H9 (cell line): ENCODE results near the gene CES1. TPM values are rescaled to one million over a fixed set of nuclear protein-coding genes. Genes with fewer than 3 reads are reported as not detected.

Experiments
- DNase-seq: peaks from one replicate; pipeline ENCODE4 v3.0.0-alpha.2; 2017
- H2AFZ ChIP-seq: one replicate; pipeline ENCODE4 v1.6.1; 2013; ENCODE audit warnings: mild to moderate bottlenecking, low read length, control low read depth, moderate library complexity
- H2AK5ac ChIP-seq: 2 replicates; pipeline ENCODE4 v1.6.1; 2013; ENCODE audit warnings: low read length, control low read depth, mixed read lengths; ENCODE audit not compliant: insufficient read length
- H2BK120ac ChIP-seq: one replicate; pipeline ENCODE4 v1.6.1; 2013; ENCODE audit warnings: low read depth, mild to moderate bottlenecking, low read length, control low read depth, inconsistent platforms; ENCODE audit not compliant: poor library complexity, severe bottlenecking
- H2BK12ac ChIP-seq: 2 replicates; pipeline ENCODE4 v1.6.1; 2013; ENCODE audit warnings: low read length, control low read depth, mixed read lengths, low read depth; ENCODE audit not compliant: insufficient read length
- H2BK15ac ChIP-seq: 2 replicates; pipeline ENCODE4 v1.6.1; 2013; ENCODE audit warnings: low read depth, low read length, control low read depth
- H2BK20ac ChIP-seq: one replicate; pipeline ENCODE4 v1.6.1; 2013; ENCODE audit warnings: low read depth, mild to moderate bottlenecking, low read length, control low read depth, inconsistent platforms; ENCODE audit not compliant: poor library complexity, severe bottlenecking
- H2BK5ac ChIP-seq: 2 replicates; pipeline ENCODE4 v1.6.1; 2013; ENCODE audit warnings: low read length, control low read depth, mixed read lengths; ENCODE audit not compliant: insufficient read length
- H3K14ac ChIP-seq: 2 replicates; pipeline ENCODE4 v1.6.1; 2013; ENCODE audit warnings: low read length, control low read depth; ENCODE audit not compliant: insufficient read depth
- H3K18ac ChIP-seq: 2 replicates; pipeline ENCODE4 v1.6.1; 2013; ENCODE audit warnings: low read depth, mild to moderate bottlenecking, mixed read lengths, low read length, control low read depth; ENCODE audit not compliant: insufficient read length
- H3K23ac ChIP-seq: 2 replicates; pipeline ENCODE4 v1.6.1; 2013; ENCODE audit warnings: low read length, control low read depth, mixed read lengths, low read depth; ENCODE audit not compliant: insufficient read length
- H3K23me2 ChIP-seq: 2 replicates; pipeline ENCODE4 v1.6.1; 2013; ENCODE audit warnings: low read depth, mild to moderate bottlenecking, mixed read lengths, low read length, control low read depth; ENCODE audit not compliant: insufficient read length, poor library complexity, severe bottlenecking
- H3K27ac ChIP-seq: 2 replicates; pipeline ENCODE4 v1.5.1; 2013; ENCODE audit warnings: low read length, control low read depth, mixed read lengths, low read depth; ENCODE audit not compliant: insufficient read length
- H3K27me3 ChIP-seq: 2 replicates; pipeline ENCODE4 v1.6.1; 2013; ENCODE audit warnings: low read length, control low read depth, inconsistent platforms; ENCODE audit not compliant: insufficient read depth
- H3K4ac ChIP-seq: 2 replicates; pipeline ENCODE4 v1.6.1; 2013; ENCODE audit warnings: low read depth, mild to moderate bottlenecking, control low read depth, inconsistent platforms, low read length, moderate library complexity
- H3K4me1 ChIP-seq: 2 replicates; pipeline ENCODE4 v1.6.1; 2013; ENCODE audit warnings: low read length, control low read depth, inconsistent platforms; ENCODE audit not compliant: insufficient read depth
- H3K4me2 ChIP-seq: 2 replicates; pipeline ENCODE4 v1.6.1; 2013; ENCODE audit warnings: low read length, control low read depth, mixed read lengths; ENCODE audit not compliant: insufficient read length, insufficient read depth
- H3K56ac ChIP-seq: 2 replicates; pipeline ENCODE4 v1.6.1; 2013; ENCODE audit warnings: low read depth, mild to moderate bottlenecking, mixed read lengths, low read length, control low read depth; ENCODE audit not compliant: insufficient read length
- H3K79me1 ChIP-seq: 2 replicates; pipeline ENCODE4 v1.6.1; 2013; ENCODE audit warnings: low read depth, mild to moderate bottlenecking, moderate library complexity, low read length, control low read depth, inconsistent platforms; ENCODE audit not compliant: insufficient read depth, poor library complexity, severe bottlenecking
- H3K79me2 ChIP-seq: 2 replicates; pipeline ENCODE4 v1.6.1; 2013; ENCODE audit warnings: low read length, control low read depth, inconsistent platforms; ENCODE audit not compliant: insufficient read depth
- H3K9ac ChIP-seq: 2 replicates; pipeline ENCODE4 v1.6.1; 2013; ENCODE audit warnings: low read length, control low read depth, mixed read lengths; ENCODE audit not compliant: insufficient read length; ENCODE audit errors: extremely low read depth
- H3K9me3 ChIP-seq: one replicate; pipeline ENCODE4 v1.6.1; 2013; ENCODE audit warnings: low read depth, low read length, inconsistent platforms; ENCODE audit not compliant: control insufficient read depth
- H3T11ph ChIP-seq: one replicate; pipeline ENCODE4 v1.6.1; 2013; ENCODE audit warnings: mild to moderate bottlenecking, low read length, control low read depth, inconsistent platforms
- H4K20me1 ChIP-seq: one replicate; pipeline ENCODE4 v1.6.1; 2013; ENCODE audit not compliant: control insufficient read depth, insufficient read length, insufficient read depth
- H4K5ac ChIP-seq: 2 replicates; pipeline ENCODE4 v1.6.1; 2013; ENCODE audit warnings: low read depth, mild to moderate bottlenecking, mixed read lengths, low read length, control low read depth; ENCODE audit not compliant: insufficient read length
- H4K8ac ChIP-seq: replicated peaks from 2 replicates; pipeline ENCODE4 v1.6.1; 2013; ENCODE audit warnings: low read length, control low read depth, mixed read lengths, low read depth; ENCODE audit not compliant: insufficient read length
- H4K91ac ChIP-seq: 2 replicates; pipeline ENCODE4 v1.6.1; 2013; ENCODE audit warnings: low read depth, mild to moderate bottlenecking, moderate library complexity, mixed read lengths, low read length, control low read depth; ENCODE audit not compliant: insufficient read length
- H3K27ac Mint-ChIP-seq, 3 experiments: 2 replicates in 2 of 3; 3 replicates in 1 of 3; pipeline ENCODE4 v1.8.0; 2020 to 2021; ENCODE audit warnings: mixed read lengths in 3 of 3, mild to moderate bottlenecking in 1 of 3, moderate library complexity in 1 of 3
- H3K27me3 Mint-ChIP-seq: 2 replicates; pipeline ENCODE4 v1.8.0; 2021; ENCODE audit warnings: low read depth, mild to moderate bottlenecking, moderate library complexity, mixed read lengths
- H3K36me3 Mint-ChIP-seq, 3 experiments: 2 replicates in 2 of 3; 3 replicates in 1 of 3; pipeline ENCODE4 v1.8.0; 2020 to 2021; ENCODE audit warnings: low read depth in 3 of 3, mixed read lengths in 3 of 3; ENCODE audit not compliant: insufficient read depth in 1 of 3
- H3K4me1 Mint-ChIP-seq, 2 experiments: 2 replicates each; pipeline ENCODE4 v1.8.0; 2020; ENCODE audit warnings: mixed read lengths in 2 of 2
- H3K4me3 Mint-ChIP-seq, 2 experiments: 2 replicates in 1 of 2; 3 replicates in 1 of 2; pipeline ENCODE4 v1.8.0; 2020 to 2021; ENCODE audit warnings: mild to moderate bottlenecking in 2 of 2, mixed read lengths in 2 of 2, moderate library complexity in 1 of 2
- H3K9me3 Mint-ChIP-seq, 2 experiments: 2 replicates in 1 of 2; 3 replicates in 1 of 2; pipeline ENCODE4 v1.8.0; 2020; ENCODE audit warnings: mild to moderate bottlenecking in 2 of 2, mixed read lengths in 2 of 2, moderate library complexity in 1 of 2
- CTCF ChIP-seq: fragments of 200-600 bp; sonication (generic); conservative IDR thresholded peaks from 3 replicates; pipeline ENCODE4 v1.8.0; 2021; ENCODE audit warnings: antibody characterized with exemption, mild to moderate bottlenecking
- WGBS: extraction: QIAGEN DNeasy Blood & Tissue Kit; methylation state at CpG from one replicate; pipeline ENCODE4 v1.1.7; 2013; ENCODE audit warnings: missing lambda C conversion rate, low lambda C conversion rate, mixed read lengths; ENCODE audit not compliant: insufficient read length; ENCODE audit errors: extremely low coverage; 5-methylcytosine and 5-hydroxymethylcytosine counted together
- total RNA-seq: library from RNA; stranded (reverse); gene quantifications from 2 replicates; pipeline ENCODE4 v1.2.1, GENCODE V29; 2021

The CES1 gene
- total RNA-seq, 1 experiment from 2014 or later, result not detected

DNA sequence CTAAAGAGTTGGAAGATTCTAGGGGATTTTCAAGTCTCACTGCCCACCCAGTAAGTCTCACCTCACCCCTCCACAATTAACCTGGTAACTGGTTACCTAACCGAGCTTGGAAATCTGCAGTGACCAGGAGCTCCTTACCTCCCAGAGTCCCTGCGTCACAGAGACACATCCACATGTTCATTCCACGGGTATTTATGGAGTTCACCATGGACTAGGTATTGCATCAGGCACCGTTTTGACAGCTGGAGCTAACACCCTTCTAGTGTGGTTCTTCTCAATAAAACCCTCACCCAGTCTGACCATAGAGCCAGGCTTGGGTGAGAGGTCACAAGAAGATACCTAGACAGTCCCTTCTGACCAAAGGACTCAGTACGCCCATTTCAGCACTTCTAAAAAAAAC lies 40.2 kb upstream of the CES1 start:
- Histone ChIP-seq H2BK20ac (no peak overlapping the region), H4K91ac (no peak overlapping the region), H4K8ac (no peak overlapping the region), H3T11ph (no peak overlapping the region), H2BK120ac (no peak overlapping the region), H3K27me3 (no peaks in the 10 kb centered on the region), H2AK5ac (no peak overlapping the region), H2AFZ (no peak overlapping the region), H3K4me1 (no peaks in the 10 kb centered on the region), H4K20me1 (no peaks in the 10 kb centered on the region), H3K23me2 (no peaks in the 10 kb centered on the region), H3K4ac (no peak overlapping the region), H4K5ac (no peak overlapping the region), H3K79me2 (no peaks in the 10 kb centered on the region), H3K9me3 (no peaks in the 10 kb centered on the region), H3K79me1 (no peaks in the 10 kb centered on the region), H2BK5ac (no peak overlapping the region), H3K4me2 (no peak overlapping the region), H3K23ac (no peak overlapping the region), H3K56ac (no peak overlapping the region), H3K9ac (no peak overlapping the region), H2BK12ac (no peak overlapping the region), H3K18ac (no peak overlapping the region), H2BK15ac (no peak overlapping the region), H3K27ac (no peak overlapping the region), H3K14ac (no peak overlapping the region)
- peaks cover 18% of the 10 kb centered on the region for H3K27me3 Mint-ChIP-seq
- H3K9me3 Mint-ChIP-seq, result no peaks in the 10 kb centered on the region; a peak in 2 of 5 replicates
- no peaks in the 10 kb centered on the region for H3K36me3 Mint-ChIP-seq
- no CpG with 5 or more reads among the region's 5 CpGs for WGBS
- DNase-seq, result no peak
- no peak for TF ChIP-seq CTCF
- H3K4me3 Mint-ChIP-seq, result no peak overlapping the region
- H3K4me1 Mint-ChIP-seq, result no peaks in the 10 kb centered on the region
- H3K27ac Mint-ChIP-seq, result no peak overlapping the region
